Measurements from ENCODE around the gene APRT. TPM values are rescaled to one million over a fixed set of nuclear protein-coding genes. Genes with fewer than 3 reads are reported as not detected.

The APRT gene
- total and polyA plus RNA-seq, 9 donors, result 61.2 to 83.0 (median 65.9) TPM

- Histone ChIP-seq H3K4me1 (ENCODE audit: control insufficient read depth, insufficient read depth, low read length) (peaks cover 41% of the 10 kb centered on the region), H3K27ac (ENCODE audit: low read length) (no peak within 1 kb of the TSS), H3K9me3 (replicated peaks; ENCODE audit: control insufficient read depth, low read depth, low read length) (no peaks in the 10 kb centered on the region), H3K27me3 (ENCODE audit: control insufficient read depth, insufficient read depth, low read length) (no peaks in the 10 kb centered on the region), H3K36me3 (ENCODE audit: control insufficient read depth, insufficient read depth, low read length) (peaks cover 26% of the 10 kb centered on the region), H3K4me3 (ENCODE audit: low read length) (peak within 1 kb of the TSS; percentile 77)
- peak; percentile 91 for DNase-seq
- WGBS (ENCODE audit: insufficient coverage), result under 1% methylated on average over 91 of the region's 98 CpGs
Observed at GRCh38 chr16:88803264-88803987, 8.3 kb downstream of the APRT start, which contains the start of gene CDT1. Gene CDT1 (plus strand): TSS chr16:88803789. CDS start chr16:88803832, 43 bp downstream.

DNA sequence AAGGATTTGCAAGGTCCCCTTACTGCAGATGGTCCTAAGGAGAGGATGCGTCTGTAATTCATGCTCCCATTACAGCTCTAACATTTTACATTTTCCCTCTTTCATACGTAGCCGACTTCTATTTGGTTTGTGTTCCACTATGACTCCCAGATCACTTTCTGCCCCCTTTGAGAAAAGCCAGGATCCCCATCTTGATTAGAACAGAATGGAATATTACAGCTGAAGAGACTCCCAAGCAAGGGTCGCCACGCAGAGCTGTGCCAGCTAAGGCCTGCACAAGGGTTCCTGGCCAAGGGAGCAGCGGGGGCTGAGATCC lies 11.5 kb downstream of the APRT start:
- Histone ChIP-seq H3K4me1 (ENCODE audit: control insufficient read depth, insufficient read depth, low read length) (peaks cover 18% of the 10 kb centered on the region), H3K9me3 (replicated peaks; ENCODE audit: control insufficient read depth, low read depth, low read length) (no peaks in the 10 kb centered on the region), H3K27ac (ENCODE audit: low read length) (no peak overlapping the region), H3K27me3 (ENCODE audit: control insufficient read depth, insufficient read depth, low read length) (peaks cover under 1% of the 10 kb centered on the region), H3K36me3 (ENCODE audit: control insufficient read depth, insufficient read depth, low read length) (peaks cover 4% of the 10 kb centered on the region), H3K4me3 (ENCODE audit: low read length) (no peak overlapping the region)
- DNase-seq, result no peak
- 70% methylated on average over 5 of the region's 6 CpGs for WGBS (ENCODE audit: insufficient coverage)

GRCh38 chr16:88799569-88800276 lies 12.0 kb downstream of the APRT start:
- DNase-seq, result no peak
- WGBS (ENCODE audit: insufficient coverage), result 70% methylated on average over 11 of the region's 17 CpGs
- H3K4me1 ChIP-seq (ENCODE audit: control insufficient read depth, insufficient read depth, low read length), result peaks cover 13% of the 10 kb centered on the region
- H3K27me3 ChIP-seq (ENCODE audit: control insufficient read depth, insufficient read depth, low read length), result peaks cover 3% of the 10 kb centered on the region
- H3K4me3 ChIP-seq (ENCODE audit: low read length), result no peak overlapping the region
- H3K36me3 ChIP-seq (ENCODE audit: control insufficient read depth, insufficient read depth, low read length), result no peaks in the 10 kb centered on the region
- H3K27ac ChIP-seq (ENCODE audit: low read length), result no peak overlapping the region
- H3K9me3 ChIP-seq (replicated peaks; ENCODE audit: control insufficient read depth, low read depth, low read length), result no peaks in the 10 kb centered on the region

DNA sequence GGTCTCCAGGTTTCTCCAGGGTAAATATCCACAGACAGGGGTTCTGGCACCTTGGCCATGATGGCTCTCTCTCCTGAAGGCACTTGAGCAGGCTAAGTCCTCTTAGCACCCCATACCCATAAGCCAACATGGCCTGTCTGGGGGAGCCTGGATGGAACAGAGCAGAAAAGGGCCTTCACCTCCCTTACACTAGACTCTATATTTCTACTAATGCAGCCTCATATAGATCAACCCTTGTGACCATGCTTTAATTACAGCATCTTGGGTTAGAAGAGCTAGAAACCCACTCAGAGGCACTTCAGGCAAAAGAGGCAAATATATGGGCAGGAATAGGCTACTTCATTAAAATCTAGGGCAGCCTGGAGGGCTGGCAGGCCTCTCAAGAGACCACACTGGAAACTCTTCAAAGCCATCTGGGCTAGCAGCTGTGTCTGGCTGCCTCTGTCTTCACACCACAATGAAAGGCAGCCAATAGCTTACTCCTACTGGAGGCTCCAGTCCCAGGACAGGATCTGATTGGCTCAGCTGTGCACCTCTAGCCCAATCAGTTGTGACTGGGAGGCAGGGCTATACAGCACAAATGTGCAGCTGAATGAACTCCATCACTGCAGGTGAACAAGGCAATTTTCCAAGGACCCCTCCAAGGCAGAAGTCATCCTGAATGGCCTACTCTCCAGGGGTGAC lies 12.8 kb downstream of the APRT start:
- H3K27ac ChIP-seq (ENCODE audit: low read length), result no peak overlapping the region
- peaks cover 5% of the 10 kb centered on the region for H3K4me1 ChIP-seq (ENCODE audit: control insufficient read depth, insufficient read depth, low read length)
- no peaks in the 10 kb centered on the region for H3K9me3 ChIP-seq (replicated peaks; ENCODE audit: control insufficient read depth, low read depth, low read length)
- DNase-seq, result no peak
- H3K27me3 ChIP-seq (ENCODE audit: control insufficient read depth, insufficient read depth, low read length), result peaks cover 3% of the 10 kb centered on the region
- H3K36me3 ChIP-seq (ENCODE audit: control insufficient read depth, insufficient read depth, low read length), result no peaks in the 10 kb centered on the region
- no peak overlapping the region for H3K4me3 ChIP-seq (ENCODE audit: low read length)

DNA sequence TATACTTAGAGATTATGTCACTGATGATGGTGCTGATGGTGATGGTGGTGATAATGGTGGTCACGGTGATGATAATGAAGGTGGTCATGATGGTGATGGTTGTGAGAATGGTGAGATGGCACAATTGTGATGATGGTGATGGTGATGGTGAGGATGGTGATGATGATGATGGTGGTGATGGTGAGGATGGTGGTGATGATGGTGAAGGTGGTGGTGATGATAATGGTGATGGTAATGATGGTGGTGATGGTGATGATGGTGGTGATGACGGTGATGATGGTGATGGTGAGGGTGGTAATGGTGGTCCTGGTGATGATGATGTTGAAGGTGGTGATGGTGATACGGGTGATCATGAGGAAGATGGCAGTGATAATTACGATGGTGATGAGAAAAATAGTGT lies 13.7 kb downstream of the APRT start:
- peaks cover 11% of the 10 kb centered on the region for H3K27me3 ChIP-seq (ENCODE audit: control insufficient read depth, insufficient read depth, low read length)
- WGBS (ENCODE audit: insufficient coverage), result 96% methylated on average over 4 of the region's 4 CpGs

DNA sequence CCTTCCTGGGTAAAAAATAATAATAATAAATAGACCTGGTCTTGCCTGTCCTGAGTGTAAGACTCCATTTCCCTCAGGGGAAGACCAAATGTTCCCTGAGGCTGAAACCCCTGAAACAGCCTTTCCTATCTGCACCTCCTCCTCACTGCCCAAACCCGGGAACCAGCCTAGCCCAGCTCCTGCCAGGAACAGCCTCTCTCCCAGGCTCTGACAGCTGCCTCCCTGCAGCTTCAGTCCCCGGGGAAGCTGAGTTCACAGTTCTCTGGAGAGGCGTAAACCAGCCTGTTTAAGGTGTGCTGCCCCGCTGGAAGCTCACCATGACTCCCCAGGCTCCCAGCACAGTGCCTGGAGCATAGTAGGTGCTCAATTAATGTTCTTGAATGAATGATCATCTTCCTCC lies 15.4 kb downstream of the APRT start:
- no peak overlapping the region for H3K4me3 ChIP-seq (ENCODE audit: low read length)
- no peak for DNase-seq
- H3K27me3 ChIP-seq (ENCODE audit: control insufficient read depth, insufficient read depth, low read length), result peaks cover 29% of the 10 kb centered on the region
- H3K4me1 ChIP-seq (ENCODE audit: control insufficient read depth, insufficient read depth, low read length), result peaks cover 2% of the 10 kb centered on the region
- H3K36me3 ChIP-seq (ENCODE audit: control insufficient read depth, insufficient read depth, low read length), result no peaks in the 10 kb centered on the region
- H3K9me3 ChIP-seq (replicated peaks; ENCODE audit: control insufficient read depth, low read depth, low read length), result no peaks in the 10 kb centered on the region
- no peak overlapping the region for H3K27ac ChIP-seq (ENCODE audit: low read length)
- WGBS (ENCODE audit: insufficient coverage), result 55% methylated on average over 4 of the region's 4 CpGs

More for the DNA sequence above, 13.7 kb downstream of the APRT start:
- no peak for DNase-seq
- Histone ChIP-seq H3K36me3 (ENCODE audit: control insufficient read depth, insufficient read depth, low read length) (no peaks in the 10 kb centered on the region), H3K9me3 (replicated peaks; ENCODE audit: control insufficient read depth, low read depth, low read length) (no peaks in the 10 kb centered on the region), H3K4me1 (ENCODE audit: control insufficient read depth, insufficient read depth, low read length) (peaks cover 7% of the 10 kb centered on the region), H3K27ac (ENCODE audit: low read length) (no peak overlapping the region), H3K4me3 (ENCODE audit: low read length) (no peak overlapping the region)

DNA sequence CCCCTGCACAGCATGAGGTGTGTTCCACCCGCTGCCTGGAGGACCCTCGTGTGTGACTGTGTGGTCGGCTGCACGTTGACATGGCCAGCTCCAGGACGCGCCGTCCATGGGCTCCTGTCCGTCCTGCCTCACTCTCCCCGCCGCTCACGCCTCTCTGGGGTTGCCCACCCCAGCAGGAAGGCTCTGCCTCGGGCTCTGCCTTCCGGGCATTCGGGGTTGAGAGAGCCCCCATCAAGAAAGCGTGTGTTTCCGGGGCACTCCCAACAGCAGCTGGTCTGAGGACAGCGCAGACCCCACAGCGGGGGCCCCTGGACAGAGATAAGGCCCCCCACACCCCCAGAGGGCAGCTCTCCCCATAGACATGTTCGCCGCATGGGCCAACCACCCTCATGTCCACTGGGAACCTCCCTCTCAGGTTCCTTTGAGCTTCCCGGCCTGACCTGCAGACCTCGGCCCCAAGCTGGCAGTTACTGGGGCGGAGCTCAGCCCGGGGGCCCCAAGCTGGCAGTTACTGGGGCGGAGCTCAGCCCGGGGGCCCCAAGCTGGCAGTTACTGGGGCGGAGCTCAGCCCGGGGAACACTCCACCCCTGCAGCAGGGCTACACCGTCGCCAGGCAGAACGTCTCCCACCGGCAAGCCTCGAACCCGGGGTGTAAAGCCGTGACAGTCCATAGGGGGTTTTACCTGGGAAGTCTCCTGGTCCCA lies 18.3 kb downstream of the APRT start:
- Histone ChIP-seq H3K4me1 (ENCODE audit: control insufficient read depth, insufficient read depth, low read length) (peaks cover 9% of the 10 kb centered on the region), H3K9me3 (replicated peaks; ENCODE audit: control insufficient read depth, low read depth, low read length) (no peaks in the 10 kb centered on the region), H3K27ac (ENCODE audit: low read length) (no peak overlapping the region), H3K36me3 (ENCODE audit: control insufficient read depth, insufficient read depth, low read length) (no peaks in the 10 kb centered on the region), H3K27me3 (ENCODE audit: control insufficient read depth, insufficient read depth, low read length) (peaks cover 39% of the 10 kb centered on the region), H3K4me3 (ENCODE audit: low read length) (no peak overlapping the region)
- no peak for DNase-seq
- WGBS (ENCODE audit: insufficient coverage), result 39% methylated on average over 30 of the region's 35 CpGs

DNA sequence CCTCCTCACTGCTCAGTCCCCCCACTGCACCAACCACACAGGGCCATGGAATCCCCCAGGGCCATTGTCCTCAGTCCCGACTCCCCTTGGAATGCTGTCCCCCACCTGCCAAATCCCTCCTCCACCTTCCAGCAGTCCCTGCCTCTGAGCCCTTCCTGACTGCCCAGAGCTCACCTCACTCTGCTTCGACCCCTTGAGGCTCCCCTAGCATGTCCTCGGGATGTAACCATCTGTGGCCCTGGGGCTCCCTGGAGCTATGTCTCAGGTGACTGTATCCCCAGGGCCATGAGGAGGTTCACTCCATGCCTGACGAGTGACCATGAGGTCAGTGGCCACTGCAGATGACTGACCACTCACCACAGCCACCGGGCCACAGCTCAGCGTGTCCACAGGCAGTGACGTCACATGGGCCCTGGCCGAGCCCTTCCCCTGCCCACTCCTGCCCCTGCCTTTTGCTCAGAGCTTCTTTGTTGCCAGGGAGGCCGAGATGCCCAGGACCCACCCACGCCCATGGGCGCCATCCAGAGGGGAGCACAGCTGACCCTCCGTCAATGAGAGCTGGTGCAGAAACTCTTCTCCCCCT lies 19.0 kb downstream of the APRT start:
- DNase-seq, result no peak
- Histone ChIP-seq H3K27ac (ENCODE audit: low read length) (no peak overlapping the region), H3K36me3 (ENCODE audit: control insufficient read depth, insufficient read depth, low read length) (no peaks in the 10 kb centered on the region), H3K4me3 (ENCODE audit: low read length) (no peak overlapping the region), H3K27me3 (ENCODE audit: control insufficient read depth, insufficient read depth, low read length) (peaks cover 43% of the 10 kb centered on the region), H3K9me3 (replicated peaks; ENCODE audit: control insufficient read depth, low read depth, low read length) (no peaks in the 10 kb centered on the region), H3K4me1 (ENCODE audit: control insufficient read depth, insufficient read depth, low read length) (peaks cover 9% of the 10 kb centered on the region)
- 79% methylated on average over 11 of the region's 12 CpGs for WGBS (ENCODE audit: insufficient coverage)

- H3K27me3 ChIP-seq (ENCODE audit: control insufficient read depth, insufficient read depth, low read length), result peaks cover 47% of the 10 kb centered on the region
Observed at GRCh38 chr16:88792078-88792550, 19.6 kb downstream of the APRT start.

More at GRCh38 chr16:88792078-88792550, 19.6 kb downstream of the APRT start:
- Histone ChIP-seq H3K4me1 (ENCODE audit: control insufficient read depth, insufficient read depth, low read length) (peaks cover 9% of the 10 kb centered on the region), H3K36me3 (ENCODE audit: control insufficient read depth, insufficient read depth, low read length) (no peaks in the 10 kb centered on the region), H3K9me3 (replicated peaks; ENCODE audit: control insufficient read depth, low read depth, low read length) (no peaks in the 10 kb centered on the region), H3K27ac (ENCODE audit: low read length) (no peak overlapping the region), H3K4me3 (ENCODE audit: low read length) (no peak overlapping the region)
- DNase-seq, result no peak
- WGBS (ENCODE audit: insufficient coverage), result 63% methylated on average over 9 of the region's 13 CpGs
